OCI-LY7 (cell line): ENCODE results near the gene ZNF407. TPM values are rescaled to one million over a fixed set of nuclear protein-coding genes. Genes with fewer than 3 reads are reported as not detected.

ENCODE experiments used
- BruUV-seq: library from RNA; stranded (reverse); fragments of 400-500 nt; replicated peaks from 2 replicates; lab custom pipeline; 2021; lab: Mats Ljungman, UMichigan
- CTCF ChIA-PET: fragments of 300-600 bp; sonication (Branson Sonifier 250); formaldehyde crosslinking; loops from one replicate; lab custom pipeline; 2022; ENCODE audit warnings: antibody characterized with exemption; ENCODE audit not compliant: unreplicated experiment; lab: Charles Lee
- POLR2A ChIA-PET: fragments of 300-600 bp; sonication (Branson Sonifier 250); formaldehyde crosslinking; loops from one replicate; lab custom pipeline; 2022; ENCODE audit warnings: antibody characterized with exemption; lab: Charles Lee
- DNase-seq: peaks from one replicate; pipeline ENCODE4 v3.0.0-alpha.2; 2015; ENCODE audit warnings: low spot score
- H2AFZ ChIP-seq: fragments of 200-600 bp; sonication (generic), shearing (Covaris generic); 2 replicates; pipeline ENCODE4 v1.6.1; 2014; ENCODE audit warnings: mild to moderate bottlenecking, antibody characterized with exemption, low read length, moderate library complexity
- H3K27ac ChIP-seq: fragments of 200-600 bp; sonication (generic); 2 replicates; pipeline ENCODE4 v1.5.1; 2014; ENCODE audit warnings: mixed run types, low read depth, mild to moderate bottlenecking, moderate library complexity, low read length, inconsistent platforms; ENCODE audit not compliant: poor library complexity, severe bottlenecking
- H3K36me3 ChIP-seq: fragments of 200-600 bp; sonication (generic); 2 replicates; pipeline ENCODE4 v1.6.1; 2014; ENCODE audit warnings: mild to moderate bottlenecking, antibody characterized with exemption, low read length, moderate library complexity, mixed read lengths; ENCODE audit not compliant: insufficient read depth
- H3K4me1 ChIP-seq: fragments of 200-600 bp; sonication (generic); 2 replicates; pipeline ENCODE4 v1.5.1; 2014; ENCODE audit warnings: mild to moderate bottlenecking, low read length; ENCODE audit not compliant: insufficient read depth, poor library complexity, severe bottlenecking
- H3K4me2 ChIP-seq: fragments of 200-600 bp; sonication (generic); 2 replicates; pipeline ENCODE4 v1.6.1; 2014; ENCODE audit warnings: mild to moderate bottlenecking, low read length
- H3K4me3 ChIP-seq: fragments of 200-600 bp; sonication (generic); 2 replicates; pipeline ENCODE4 v1.5.1; 2014; ENCODE audit warnings: mild to moderate bottlenecking, low read depth, low read length; ENCODE audit not compliant: poor library complexity, severe bottlenecking
- H3K79me2 ChIP-seq: fragments of 200-600 bp; sonication (generic); 2 replicates; pipeline ENCODE4 v1.6.1; 2016; ENCODE audit warnings: low read depth, mild to moderate bottlenecking, low read length, moderate library complexity, mixed read lengths; ENCODE audit not compliant: insufficient read depth
- H3K9me2 ChIP-seq: fragments of 200-600 bp; sonication (generic); 2 replicates; pipeline ENCODE4 v1.6.1; 2016; ENCODE audit warnings: mild to moderate bottlenecking, low read length, mixed read lengths; ENCODE audit not compliant: insufficient read depth
- H3K9me3 ChIP-seq: fragments of 200-600 bp; sonication (generic); 2 replicates; pipeline ENCODE4 v1.6.1; 2014; ENCODE audit warnings: mild to moderate bottlenecking, mixed run types, low read length, mixed read lengths
- H4K20me1 ChIP-seq: fragments of 200-600 bp; sonication (generic); 2 replicates; pipeline ENCODE4 v1.6.1; 2014; ENCODE audit warnings: mild to moderate bottlenecking, antibody characterized with exemption, low read length, moderate library complexity, mixed read lengths; ENCODE audit not compliant: insufficient read depth
- EZH2phosphoT487 ChIP-seq: fragments of 200-600 bp; sonication (generic); IDR thresholded peaks from 2 replicates; pipeline ENCODE4 v1.6.1; 2018; ENCODE audit warnings: low read depth, borderline replicate concordance, mild to moderate bottlenecking, mixed run types, antibody characterized with exemption, low read length, moderate library complexity, mixed read lengths
- intact Hi-C: fragments of 100-400 bp; cut with micrococcal nuclease; formaldehyde crosslinking; loops from one replicate; pipeline ENCODE4 v1.10.0; 2022; ENCODE audit not compliant: unreplicated experiment
- total RNA-seq, 2 experiments: library from RNA; depleted of rRNA in 1 of 2; stranded (reverse); fragments of >200 nt in 1 of 2; shearing (Covaris generic) in 1 of 2; gene quantifications; 2 replicates each; pipeline ENCODE4 v1.2.3, GENCODE V29; 2014 to 2022
- TF ChIP-seq, protein P1 (sequence below): fragments of 200-600 bp; sonication (generic); conservative IDR thresholded peaks from 2 replicates; pipeline ENCODE4 v1.5.1; 2014; ENCODE audit warnings: mild to moderate bottlenecking, antibody characterized with exemption, low read length, moderate library complexity, mixed read lengths

The ZNF407 gene
- total RNA-seq, 2 experiments from 2014 or later, result 8.9 to 11.9 TPM

- CTCF ChIA-PET, result no interaction called here
- intact Hi-C loops, result no loop called here
- no TSS peak for BruUV-seq
- Histone ChIP-seq H2AFZ (no peak overlapping the region), H3K4me1 (no peaks in the 10 kb centered on the region), H4K20me1 (no peaks in the 10 kb centered on the region), H3K79me2 (no peaks in the 10 kb centered on the region), H3K4me2 (no peak overlapping the region), H3K36me3 (no peaks in the 10 kb centered on the region), H3K4me3 (no peak overlapping the region), H3K27ac (no peak overlapping the region), H3K9me3 (no peaks in the 10 kb centered on the region), H3K9me2 (no peaks in the 10 kb centered on the region)
- DNase-seq, result no peak
- no peak for TF ChIP-seq EZH2phosphoT487
- TF ChIP-seq, protein P1, sequence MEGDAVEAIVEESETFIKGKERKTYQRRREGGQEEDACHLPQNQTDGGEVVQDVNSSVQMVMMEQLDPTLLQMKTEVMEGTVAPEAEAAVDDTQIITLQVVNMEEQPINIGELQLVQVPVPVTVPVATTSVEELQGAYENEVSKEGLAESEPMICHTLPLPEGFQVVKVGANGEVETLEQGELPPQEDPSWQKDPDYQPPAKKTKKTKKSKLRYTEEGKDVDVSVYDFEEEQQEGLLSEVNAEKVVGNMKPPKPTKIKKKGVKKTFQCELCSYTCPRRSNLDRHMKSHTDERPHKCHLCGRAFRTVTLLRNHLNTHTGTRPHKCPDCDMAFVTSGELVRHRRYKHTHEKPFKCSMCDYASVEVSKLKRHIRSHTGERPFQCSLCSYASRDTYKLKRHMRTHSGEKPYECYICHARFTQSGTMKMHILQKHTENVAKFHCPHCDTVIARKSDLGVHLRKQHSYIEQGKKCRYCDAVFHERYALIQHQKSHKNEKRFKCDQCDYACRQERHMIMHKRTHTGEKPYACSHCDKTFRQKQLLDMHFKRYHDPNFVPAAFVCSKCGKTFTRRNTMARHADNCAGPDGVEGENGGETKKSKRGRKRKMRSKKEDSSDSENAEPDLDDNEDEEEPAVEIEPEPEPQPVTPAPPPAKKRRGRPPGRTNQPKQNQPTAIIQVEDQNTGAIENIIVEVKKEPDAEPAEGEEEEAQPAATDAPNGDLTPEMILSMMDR, result no peak
- POLR2A ChIA-PET, result no interaction called here
These were observed 477.8 kb downstream of the ZNF407 start for GRCh38 chr18:75075429-75075841.

- Histone ChIP-seq H3K79me2 (no peaks in the 10 kb centered on the region), H3K4me1 (no peaks in the 10 kb centered on the region), H3K4me2 (no peak overlapping the region), H3K9me3 (no peaks in the 10 kb centered on the region), H3K4me3 (no peak overlapping the region), H3K27ac (no peak overlapping the region), H3K36me3 (no peaks in the 10 kb centered on the region), H3K9me2 (no peaks in the 10 kb centered on the region), H4K20me1 (no peaks in the 10 kb centered on the region), H2AFZ (no peak overlapping the region)
- intact Hi-C loops, result no loop called here
- ChIA-PET POLR2A (no interaction called here), CTCF (no interaction called here)
- BruUV-seq, result no TSS peak
- TF ChIP-seq, protein P1, result no peak
- TF ChIP-seq EZH2phosphoT487, result no peak
- DNase-seq, result no peak
These were observed 478.6 kb downstream of the ZNF407 start for GRCh38 chr18:75076286-75076685.

DNA sequence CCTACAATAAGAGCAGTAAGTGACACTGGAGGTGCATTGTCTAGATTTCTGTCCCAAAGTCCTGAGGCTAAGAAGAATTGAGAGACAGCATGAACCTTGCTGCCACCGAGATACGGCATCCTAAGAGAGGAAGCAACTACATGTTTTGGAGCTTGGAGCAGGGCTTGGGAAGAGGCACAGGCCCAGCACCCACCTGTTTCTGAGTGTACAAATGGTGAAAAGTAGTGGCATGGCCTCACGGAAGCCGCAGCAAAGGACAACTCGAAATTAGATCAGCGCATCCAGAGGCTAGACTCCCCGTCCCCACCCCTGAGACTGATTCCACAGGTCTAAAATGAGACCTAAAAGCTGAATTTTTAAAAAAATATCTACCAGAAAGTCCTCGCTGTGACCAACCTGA, 483.8 kb downstream of the ZNF407 start:
- intact Hi-C loops, result no loop called here

More for the DNA sequence above, 483.8 kb downstream of the ZNF407 start:
- CTCF ChIA-PET, result no interaction called here
- no peaks in the 10 kb centered on the region for H3K36me3 ChIP-seq
- H3K79me2 ChIP-seq, result no peaks in the 10 kb centered on the region
- H3K4me1 ChIP-seq, result no peaks in the 10 kb centered on the region
- no peak overlapping the region for H3K4me2 ChIP-seq
- H3K27ac ChIP-seq, result no peak overlapping the region
- no peak for DNase-seq
- no peak overlapping the region for H3K4me3 ChIP-seq
- H3K9me3 ChIP-seq, result no peaks in the 10 kb centered on the region
- no peak overlapping the region for H2AFZ ChIP-seq
- no peak for TF ChIP-seq EZH2phosphoT487
- TF ChIP-seq, protein P1, result no peak
- H4K20me1 ChIP-seq, result no peaks in the 10 kb centered on the region
- no peaks in the 10 kb centered on the region for H3K9me2 ChIP-seq
- POLR2A ChIA-PET, result interaction anchor here (0.6 kb wide), 1 partner anchor 285 kb away, joined by 3 read pairs; no protein-coding TSS in a partner anchor
- BruUV-seq, result no TSS peak
